ENCODE measurements around the gene AQP9.

DNA sequence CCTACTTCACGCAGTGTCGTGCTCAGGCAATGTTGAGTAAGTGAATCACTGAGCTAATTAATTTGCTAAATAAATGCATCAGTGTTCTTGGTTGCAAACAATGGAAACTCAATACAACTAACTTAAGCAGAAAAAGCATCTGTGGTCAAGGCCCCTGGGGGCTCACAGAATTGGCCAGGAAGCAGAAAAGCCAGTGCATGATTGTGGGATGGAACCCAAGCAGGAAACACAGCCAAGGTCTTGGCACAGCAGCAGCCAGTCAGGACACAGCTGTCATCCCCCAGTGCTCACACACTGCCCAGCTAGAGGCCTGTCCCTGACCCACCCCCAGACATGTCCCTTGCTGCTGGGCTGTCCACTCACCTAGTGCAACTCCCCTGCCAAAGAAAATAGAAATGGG lies 85.9 kb downstream of the AQP9 start:
- TF ChIP-seq, protein P1, sequence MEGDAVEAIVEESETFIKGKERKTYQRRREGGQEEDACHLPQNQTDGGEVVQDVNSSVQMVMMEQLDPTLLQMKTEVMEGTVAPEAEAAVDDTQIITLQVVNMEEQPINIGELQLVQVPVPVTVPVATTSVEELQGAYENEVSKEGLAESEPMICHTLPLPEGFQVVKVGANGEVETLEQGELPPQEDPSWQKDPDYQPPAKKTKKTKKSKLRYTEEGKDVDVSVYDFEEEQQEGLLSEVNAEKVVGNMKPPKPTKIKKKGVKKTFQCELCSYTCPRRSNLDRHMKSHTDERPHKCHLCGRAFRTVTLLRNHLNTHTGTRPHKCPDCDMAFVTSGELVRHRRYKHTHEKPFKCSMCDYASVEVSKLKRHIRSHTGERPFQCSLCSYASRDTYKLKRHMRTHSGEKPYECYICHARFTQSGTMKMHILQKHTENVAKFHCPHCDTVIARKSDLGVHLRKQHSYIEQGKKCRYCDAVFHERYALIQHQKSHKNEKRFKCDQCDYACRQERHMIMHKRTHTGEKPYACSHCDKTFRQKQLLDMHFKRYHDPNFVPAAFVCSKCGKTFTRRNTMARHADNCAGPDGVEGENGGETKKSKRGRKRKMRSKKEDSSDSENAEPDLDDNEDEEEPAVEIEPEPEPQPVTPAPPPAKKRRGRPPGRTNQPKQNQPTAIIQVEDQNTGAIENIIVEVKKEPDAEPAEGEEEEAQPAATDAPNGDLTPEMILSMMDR (IDR thresholded peaks at IDR 0.05; ENCODE audit: insufficient read depth, low read depth, low read length), result no peak
- no peak for TF ChIP-seq EZH2 (IDR thresholded peaks at IDR 0.05; ENCODE audit: insufficient read depth, low read length)
